HG02973 (cell line): ENCODE results near the gene TH.

Experiments
- ATAC-seq: cut with Tn5 transposase; IDR thresholded peaks from one replicate; pipeline ENCODE4 v1.9.1; 2021; ENCODE audit warnings: moderate library complexity; ENCODE audit not compliant: unreplicated experiment

Gene TH

GRCh38 chr11:2163428-2163978 lies 8.1 kb downstream of the TH start:
- ATAC-seq, result no peak

- ATAC-seq, result no peak
Observed at GRCh38 chr11:2160736-2161259, 10.8 kb downstream of the TH start, which contains the start of gene INS. Gene INS, minus strand, starts transcription at chr11:2161209. Its CDS starts 238 bp downstream, at chr11:2160971.

GRCh38 chr11:2159536-2160413 lies 11.8 kb downstream of the TH start:
- ATAC-seq, result no peak

- no peak for ATAC-seq
Observed at GRCh38 chr11:2158966-2159365, 12.6 kb downstream of the TH start.

GRCh38 chr11:2158296-2158737 lies 13.3 kb downstream of the TH start:
- ATAC-seq, result no peak

GRCh38 chr11:2157294-2158040 lies 14.1 kb downstream of the TH start:
- no peak for ATAC-seq

GRCh38 chr11:2156416-2157182 lies 15.0 kb downstream of the TH start:
- no peak for ATAC-seq

- ATAC-seq, result no peak
Observed at GRCh38 chr11:2155511-2155910, 16.1 kb downstream of the TH start.

- no peak for ATAC-seq
Observed at GRCh38 chr11:2154889-2155288, 16.7 kb downstream of the TH start.

- no peak for ATAC-seq
Observed at GRCh38 chr11:2154195-2154585, 17.4 kb downstream of the TH start.

- no peak for ATAC-seq
Observed at GRCh38 chr11:2153581-2154194, 17.9 kb downstream of the TH start.

- no peak for ATAC-seq
Observed at GRCh38 chr11:2151500-2152257, 19.9 kb downstream of the TH start.

- no peak for ATAC-seq
Observed at GRCh38 chr11:2149864-2150847, 21.5 kb downstream of the TH start.

- ATAC-seq, result no peak
Observed at GRCh38 chr11:2149460-2149859, 22.2 kb downstream of the TH start.

GRCh38 chr11:2148595-2148994 lies 23.0 kb downstream of the TH start:
- ATAC-seq, result no peak

GRCh38 chr11:2147391-2147790 lies 24.2 kb downstream of the TH start:
- no peak for ATAC-seq

- no peak for ATAC-seq
Observed at GRCh38 chr11:2146051-2146450, 25.6 kb downstream of the TH start.

- ATAC-seq, result no peak
Observed at GRCh38 chr11:2144544-2145248, 26.9 kb downstream of the TH start.
